GM12875 (cell line): ENCODE measurements around the gene ZNHIT2.

Experiments used
- H3K4me3 ChIP-seq: one replicate; pipeline ENCODE4 v1.5.1; 2011; ENCODE audit warnings: low read depth, low read length, control low read depth
- TF ChIP-seq, protein P1 (sequence below): IDR thresholded peaks from 2 replicates; pipeline ENCODE4 v1.5.1; 2011; ENCODE audit warnings: low read depth, mild to moderate bottlenecking, control low read depth, inconsistent platforms, low read length, moderate library complexity, borderline replicate concordance; ENCODE audit not compliant: insufficient read depth

Gene ZNHIT2

DNA sequence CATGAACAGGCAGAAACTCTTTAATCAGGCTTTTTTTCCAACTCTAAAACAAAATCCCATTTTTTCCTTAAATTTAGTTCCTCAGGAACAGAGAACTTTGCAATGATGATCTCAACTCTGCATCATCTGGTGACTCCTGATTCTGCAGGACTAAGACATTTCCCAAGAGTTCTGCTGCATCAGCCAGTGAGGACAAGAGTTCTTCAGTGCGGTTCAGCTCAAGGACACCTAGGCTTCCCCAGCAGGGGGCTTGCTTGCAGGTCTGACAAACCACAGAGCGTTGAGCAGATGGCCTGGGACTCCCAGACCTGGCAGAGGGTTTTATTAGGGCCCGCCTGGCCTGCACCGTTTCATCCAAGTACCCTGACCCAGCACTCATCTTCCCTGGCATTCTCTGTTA is 40.0 kb downstream of the ZNHIT2 start:
- TF ChIP-seq, protein P1, sequence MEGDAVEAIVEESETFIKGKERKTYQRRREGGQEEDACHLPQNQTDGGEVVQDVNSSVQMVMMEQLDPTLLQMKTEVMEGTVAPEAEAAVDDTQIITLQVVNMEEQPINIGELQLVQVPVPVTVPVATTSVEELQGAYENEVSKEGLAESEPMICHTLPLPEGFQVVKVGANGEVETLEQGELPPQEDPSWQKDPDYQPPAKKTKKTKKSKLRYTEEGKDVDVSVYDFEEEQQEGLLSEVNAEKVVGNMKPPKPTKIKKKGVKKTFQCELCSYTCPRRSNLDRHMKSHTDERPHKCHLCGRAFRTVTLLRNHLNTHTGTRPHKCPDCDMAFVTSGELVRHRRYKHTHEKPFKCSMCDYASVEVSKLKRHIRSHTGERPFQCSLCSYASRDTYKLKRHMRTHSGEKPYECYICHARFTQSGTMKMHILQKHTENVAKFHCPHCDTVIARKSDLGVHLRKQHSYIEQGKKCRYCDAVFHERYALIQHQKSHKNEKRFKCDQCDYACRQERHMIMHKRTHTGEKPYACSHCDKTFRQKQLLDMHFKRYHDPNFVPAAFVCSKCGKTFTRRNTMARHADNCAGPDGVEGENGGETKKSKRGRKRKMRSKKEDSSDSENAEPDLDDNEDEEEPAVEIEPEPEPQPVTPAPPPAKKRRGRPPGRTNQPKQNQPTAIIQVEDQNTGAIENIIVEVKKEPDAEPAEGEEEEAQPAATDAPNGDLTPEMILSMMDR: no peak
- no peak overlapping the region for H3K4me3 ChIP-seq

DNA sequence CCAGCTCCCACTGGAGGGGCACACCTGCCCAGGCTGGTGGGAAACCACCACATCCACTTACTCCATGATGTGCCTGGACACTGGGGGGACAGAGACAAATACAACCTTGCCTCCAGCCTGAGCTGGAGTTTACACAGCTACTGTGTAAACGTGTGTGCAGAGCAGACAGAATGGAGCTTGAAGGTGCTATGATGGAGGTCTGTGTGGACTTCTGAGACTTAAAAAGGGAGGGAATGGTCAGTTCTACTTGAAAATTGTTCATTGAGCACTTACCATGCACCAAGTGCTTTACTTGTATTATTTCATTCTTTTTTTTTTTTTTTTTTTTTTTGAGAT is 44.9 kb downstream of the ZNHIT2 start:
- H3K4me3 ChIP-seq: no peak overlapping the region
- TF ChIP-seq, protein P1: no peak

DNA sequence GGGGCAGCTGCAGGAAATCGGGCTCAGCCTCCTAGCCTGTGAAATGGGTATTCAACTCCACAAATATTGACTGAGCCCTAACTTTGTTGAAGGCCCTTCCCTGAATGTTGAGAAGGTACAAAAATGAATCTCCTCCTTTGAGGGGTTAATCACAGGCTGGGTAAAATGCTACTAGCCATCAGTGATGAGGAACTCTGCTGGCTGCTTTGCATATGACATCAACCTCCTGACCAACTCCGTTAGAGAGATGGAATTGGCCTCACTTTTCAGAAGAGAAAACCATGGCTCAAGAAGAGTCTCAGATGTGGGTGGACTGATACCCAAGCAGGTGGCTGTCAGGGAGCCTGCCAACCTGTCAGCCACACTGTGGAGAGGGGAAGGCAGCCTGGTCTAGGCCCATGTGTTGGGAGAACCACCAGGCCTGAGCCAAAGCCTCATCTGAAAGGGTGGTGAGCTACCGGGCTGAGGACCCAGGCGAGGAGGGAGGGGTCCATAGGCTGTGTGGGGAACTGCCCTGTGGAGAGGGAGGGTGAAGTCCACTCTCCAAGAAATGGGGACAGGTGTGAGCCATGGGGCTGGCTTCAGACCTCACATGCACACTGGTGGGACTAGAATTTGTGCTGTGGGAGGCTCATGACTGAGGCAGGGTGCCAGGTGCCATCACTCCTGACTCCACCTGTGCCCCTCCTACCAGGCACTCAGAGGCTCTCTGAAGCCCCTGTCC is 45.4 kb downstream of the ZNHIT2 start:
- TF ChIP-seq, protein P1: no peak
- no peak overlapping the region for H3K4me3 ChIP-seq

DNA sequence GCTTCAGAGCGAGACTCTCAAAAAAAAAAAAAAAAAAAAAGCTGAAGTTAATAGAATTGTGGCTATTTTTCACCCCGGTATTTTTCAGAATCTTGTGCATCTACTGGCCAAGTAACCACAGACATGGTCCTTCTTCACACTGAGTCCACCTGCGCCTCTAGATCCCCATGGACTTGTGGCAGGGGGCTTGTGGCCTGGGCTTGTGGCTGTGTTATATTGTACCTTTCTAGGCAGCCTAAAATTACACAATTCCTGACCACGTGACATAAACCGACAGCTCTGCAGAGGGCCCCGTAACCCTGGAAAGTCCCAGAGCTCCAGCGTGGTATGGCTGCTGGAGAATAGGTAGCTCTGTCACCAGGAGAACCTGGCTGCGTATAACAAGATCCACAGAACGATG is 48.3 kb downstream of the ZNHIT2 start:
- H3K4me3 ChIP-seq: no peak overlapping the region
- TF ChIP-seq, protein P1: no peak

DNA sequence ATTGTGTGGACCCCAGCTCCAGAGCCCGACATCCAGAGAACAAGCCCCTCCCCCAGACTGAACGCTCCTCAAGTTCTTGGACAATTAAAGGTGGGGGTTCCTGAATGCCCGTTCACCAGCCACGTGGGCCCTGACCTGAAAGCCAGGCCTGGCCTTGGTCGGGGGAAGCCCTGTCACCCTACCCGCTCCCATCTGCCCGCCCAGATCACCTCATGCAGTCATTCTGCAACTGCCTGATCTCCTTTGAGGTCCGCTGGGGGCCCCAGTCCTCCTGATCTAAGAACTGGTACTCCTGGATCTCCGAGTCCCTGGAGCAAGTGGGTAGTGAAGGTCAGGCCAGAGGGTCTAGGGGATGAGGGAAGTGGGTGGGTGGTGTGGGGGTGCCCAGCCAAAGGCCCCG is 50.1 kb downstream of the ZNHIT2 start:
- H3K4me3 ChIP-seq: no peak overlapping the region
- TF ChIP-seq, protein P1: no peak

DNA sequence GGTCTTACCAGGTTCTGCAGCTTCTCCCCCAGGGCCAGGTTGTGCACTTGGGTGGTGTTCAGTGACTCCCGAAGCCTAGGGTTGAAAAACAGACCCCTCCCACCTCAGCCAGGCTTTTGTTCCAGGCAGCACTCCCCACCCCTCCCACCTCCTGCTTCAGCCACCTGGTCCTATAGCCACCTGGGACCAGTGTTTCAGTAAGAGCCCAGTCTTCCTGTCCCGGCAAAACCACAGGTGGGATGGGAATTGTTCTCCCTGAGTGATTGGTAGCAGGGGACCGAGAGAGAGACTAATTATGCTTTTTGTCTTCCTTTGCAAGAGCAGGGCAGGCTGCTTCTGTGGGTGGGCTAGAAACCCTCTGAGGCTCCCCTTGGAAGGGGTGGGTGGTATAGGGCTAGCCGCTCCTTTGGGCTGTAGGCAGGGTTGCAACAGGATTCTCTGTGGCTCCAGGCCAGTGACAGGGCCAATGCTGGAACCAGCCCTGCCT is 50.7 kb downstream of the ZNHIT2 start:
- H3K4me3 ChIP-seq: no peak overlapping the region
- TF ChIP-seq, protein P1: no peak
